ENCODE results near the gene COL25A1. TPM values are rescaled to one million over a fixed set of nuclear protein-coding genes. Genes with fewer than 3 reads are reported as not detected.

The COL25A1 gene
- total RNA-seq, 1 experiment from 2014 or later, result 0.42 TPM

GRCh38 chr4:108779958-108780357 lies 522.5 kb downstream of the COL25A1 start:
- Histone ChIP-seq H3K9me3 (replicated peaks) (no peaks in the 10 kb centered on the region), H3K36me3 (no peaks in the 10 kb centered on the region), H3K4me3 (no peak overlapping the region), H3K27ac (no peak overlapping the region), H3K27me3 (replicated peaks) (no peaks in the 10 kb centered on the region), H3K4me1 (replicated peaks) (no peaks in the 10 kb centered on the region)
- DNase-seq (ENCODE audit: low read depth in 1 of 2, low spot score in 2 of 2), result no peak

GRCh38 chr4:108777388-108777787 lies 525.1 kb downstream of the COL25A1 start:
- Histone ChIP-seq H3K9me3 (replicated peaks) (no peaks in the 10 kb centered on the region), H3K4me1 (replicated peaks) (no peaks in the 10 kb centered on the region), H3K4me3 (no peak overlapping the region), H3K36me3 (no peaks in the 10 kb centered on the region), H3K27me3 (replicated peaks) (no peaks in the 10 kb centered on the region), H3K27ac (no peak overlapping the region)
- DNase-seq (ENCODE audit: low read depth in 1 of 2, low spot score in 2 of 2), result no peak

DNA sequence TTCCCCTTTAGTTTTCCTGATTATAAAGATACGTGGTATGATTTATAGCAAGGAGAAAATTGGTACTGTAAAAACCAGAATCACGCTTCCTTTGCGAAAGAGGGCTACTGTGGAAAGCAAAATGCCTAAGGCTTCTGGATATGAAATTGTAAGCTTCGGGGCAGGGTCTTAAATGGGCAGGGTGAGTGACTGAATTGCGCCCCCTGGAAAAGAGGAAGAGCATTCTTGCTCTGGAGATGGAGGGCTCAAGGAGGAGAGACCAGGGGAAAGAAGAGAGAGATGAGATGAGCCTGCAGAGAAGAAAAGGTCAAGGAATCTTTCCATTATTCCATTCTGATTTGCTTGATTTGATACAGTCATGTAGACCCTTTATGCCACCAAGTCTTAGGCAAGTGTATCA lies 526.5 kb downstream of the COL25A1 start:
- Histone ChIP-seq H3K9me3 (replicated peaks) (no peaks in the 10 kb centered on the region), H3K36me3 (no peaks in the 10 kb centered on the region), H3K27me3 (replicated peaks) (no peaks in the 10 kb centered on the region; the same call in 1 of the 2 replicates), H3K4me1 (replicated peaks) (no peaks in the 10 kb centered on the region), H3K27ac (no peak overlapping the region), H3K4me3 (no peak overlapping the region)
- no peak for DNase-seq (ENCODE audit: low read depth in 1 of 2, low spot score in 2 of 2)

- no peak for DNase-seq (ENCODE audit: low read depth in 1 of 2, low spot score in 2 of 2)
- no peak overlapping the region for H3K27ac ChIP-seq
- no peaks in the 10 kb centered on the region for H3K9me3 ChIP-seq (replicated peaks)
- no peaks in the 10 kb centered on the region; the same call in 1 of the 2 replicates for H3K27me3 ChIP-seq (replicated peaks)
- no peaks in the 10 kb centered on the region for H3K36me3 ChIP-seq
- H3K4me3 ChIP-seq, result no peak overlapping the region
- no peaks in the 10 kb centered on the region for H3K4me1 ChIP-seq (replicated peaks)
Measured at GRCh38 chr4:108774809-108775530, 527.5 kb downstream of the COL25A1 start.

GRCh38 chr4:108772402-108772801 lies 530.1 kb downstream of the COL25A1 start:
- H3K4me3 ChIP-seq, result no peak overlapping the region
- H3K36me3 ChIP-seq, result no peaks in the 10 kb centered on the region
- H3K27me3 ChIP-seq (replicated peaks), result no peaks in the 10 kb centered on the region; the same call in 1 of the 2 replicates
- no peaks in the 10 kb centered on the region for H3K4me1 ChIP-seq (replicated peaks)
- H3K27ac ChIP-seq, result no peak overlapping the region
- no peak for DNase-seq (ENCODE audit: low read depth in 1 of 2, low spot score in 2 of 2)
- no peaks in the 10 kb centered on the region for H3K9me3 ChIP-seq (replicated peaks)

DNA sequence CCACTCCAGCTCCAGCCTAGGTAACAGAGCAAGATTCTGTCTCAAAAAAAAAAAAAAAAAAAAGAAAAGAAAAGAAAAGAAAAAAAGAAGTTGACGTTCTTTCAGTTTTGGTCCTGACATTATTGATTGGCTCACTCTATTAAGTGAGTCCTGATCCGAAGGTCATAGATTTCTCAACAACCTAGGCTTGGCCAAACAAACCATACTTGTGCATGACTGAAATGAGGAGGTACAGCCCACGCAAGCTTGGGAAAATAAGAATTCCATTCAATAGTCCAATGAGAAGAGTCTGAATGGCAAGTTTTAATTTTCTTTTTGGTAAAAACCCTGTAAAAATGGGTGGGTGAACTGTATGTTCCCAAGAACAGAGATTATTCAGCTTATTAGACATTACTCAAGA lies 536.4 kb downstream of the COL25A1 start:
- no peak overlapping the region for H3K27ac ChIP-seq
- H3K4me1 ChIP-seq (replicated peaks), result peaks cover 10% of the 10 kb centered on the region
- peaks cover 27% of the 10 kb centered on the region for H3K27me3 ChIP-seq (replicated peaks)
- H3K9me3 ChIP-seq (replicated peaks), result no peaks in the 10 kb centered on the region
- no peaks in the 10 kb centered on the region for H3K36me3 ChIP-seq
- no peak for DNase-seq (ENCODE audit: low read depth in 1 of 2, low spot score in 2 of 2)
- no peak overlapping the region for H3K4me3 ChIP-seq

DNA sequence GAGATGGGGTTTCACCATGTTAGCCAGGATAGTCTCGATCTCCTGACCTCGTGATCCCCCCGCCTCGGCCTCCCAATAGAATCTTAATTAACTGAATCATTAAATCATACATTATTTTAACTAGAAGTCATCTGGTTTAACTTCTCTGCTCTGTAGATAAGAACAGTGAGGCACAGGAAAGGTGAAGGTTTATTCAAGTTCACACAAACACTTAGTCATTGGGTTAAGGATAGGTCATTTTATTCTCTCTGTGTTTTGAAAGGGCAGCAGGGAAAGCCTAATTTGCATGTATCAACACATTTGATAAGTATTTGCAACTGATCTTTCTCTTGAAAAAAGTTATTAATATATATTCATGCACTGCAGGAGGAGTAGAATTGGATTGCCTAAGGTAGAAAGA lies 538.5 kb downstream of the COL25A1 start:
- H3K4me1 ChIP-seq (replicated peaks), result peaks cover 10% of the 10 kb centered on the region
- H3K27me3 ChIP-seq (replicated peaks), result peaks cover 40% of the 10 kb centered on the region
- no peak overlapping the region for H3K4me3 ChIP-seq
- no peak for DNase-seq (ENCODE audit: low read depth in 1 of 2, low spot score in 2 of 2)
- no peak overlapping the region for H3K27ac ChIP-seq
- H3K9me3 ChIP-seq (replicated peaks), result no peaks in the 10 kb centered on the region
- H3K36me3 ChIP-seq, result no peaks in the 10 kb centered on the region

DNA sequence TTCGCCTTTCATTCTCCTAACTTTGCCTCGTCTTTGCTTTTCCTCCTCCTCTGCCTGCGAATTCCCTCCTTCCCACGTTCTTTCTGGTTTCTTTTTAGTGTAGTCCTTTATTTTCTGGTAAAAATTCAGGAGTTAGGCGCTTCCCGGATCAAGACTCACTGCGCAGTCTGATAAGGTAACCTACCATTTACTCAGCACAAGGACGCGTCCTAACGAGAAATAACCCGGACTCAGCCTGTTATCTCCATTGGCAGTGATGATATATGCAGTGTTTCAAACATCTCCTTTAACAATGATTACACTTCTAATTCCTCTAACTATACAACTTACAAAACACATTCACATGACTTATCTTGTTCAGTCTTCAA lies 539.2 kb downstream of the COL25A1 start:
- peak overlapping the region; percentile 27 for H3K4me3 ChIP-seq
- no peak overlapping the region for H3K27ac ChIP-seq
- peaks cover 10% of the 10 kb centered on the region for H3K4me1 ChIP-seq (replicated peaks)
- H3K9me3 ChIP-seq (replicated peaks), result no peaks in the 10 kb centered on the region
- H3K27me3 ChIP-seq (replicated peaks), result peaks cover 40% of the 10 kb centered on the region
- no peaks in the 10 kb centered on the region for H3K36me3 ChIP-seq
- no peak for DNase-seq (ENCODE audit: low read depth in 1 of 2, low spot score in 2 of 2)

DNA sequence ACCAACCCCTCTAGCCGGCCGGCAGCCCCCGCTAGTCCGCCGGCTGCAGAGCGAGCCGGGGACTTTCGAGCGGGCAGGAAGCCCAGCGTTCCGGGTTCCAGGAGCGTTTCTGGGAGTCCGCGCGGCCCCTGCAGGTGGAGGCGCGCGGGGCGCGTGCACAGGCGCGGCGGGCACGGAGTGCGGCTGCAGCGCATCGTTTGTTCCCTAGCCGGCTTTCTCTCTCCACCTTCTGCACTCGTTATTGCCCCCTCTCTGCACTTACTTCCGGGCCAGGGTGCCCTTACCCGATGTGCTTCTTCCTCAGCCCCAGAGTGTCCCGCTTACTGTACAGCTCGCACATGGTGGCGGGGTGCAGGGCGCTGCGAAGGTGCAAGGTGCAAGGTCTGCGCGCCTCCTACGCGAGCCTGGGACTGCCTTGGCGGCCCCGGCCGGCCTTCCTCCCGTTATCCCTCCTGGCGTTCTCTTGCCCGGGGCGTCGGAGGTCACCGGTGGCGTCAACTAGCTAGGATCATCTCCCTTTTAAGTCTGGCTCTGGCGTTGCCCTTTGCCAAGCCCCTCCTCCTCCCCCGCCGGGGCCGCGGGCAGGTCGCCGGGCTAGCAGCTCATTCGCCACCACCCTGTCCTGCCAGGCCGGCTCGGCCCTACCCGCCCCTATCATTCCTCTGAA lies 539.8 kb downstream of the COL25A1 start, which contains the start of gene ETNPPL:
TSS of gene ETNPPL (minus strand) at position 495 of the 667 bp plus-strand sequence. CDS start at position 340, 155 bp downstream.
- Histone ChIP-seq H3K9me3 (replicated peaks) (no peaks in the 10 kb centered on the region), H3K36me3 (no peaks in the 10 kb centered on the region), H3K27me3 (replicated peaks) (peaks cover 40% of the 10 kb centered on the region), H3K4me1 (replicated peaks) (peaks cover 10% of the 10 kb centered on the region), H3K27ac (no peak within 1 kb of the TSS), H3K4me3 (peak within 1 kb of the TSS; percentile 27)
- DNase-seq (ENCODE audit: low read depth in 1 of 2, low spot score in 2 of 2), result peak in 1 of 2 experiments; percentile 22

Other genes starting within 250 kb of the COL25A1 start
- gene SEC24B, start 131.2 kb upstream of the COL25A1 start, total RNA-seq (2014; rRNA removed; shearing (Covaris generic)), result 17.1 and 20.0 TPM in 2 replicates